A673 (cell line): ENCODE measurements around the gene EXD3.

Experiments
- EZH2 ChIP-seq: fragments of 200-600 bp; sonication (generic); IDR thresholded peaks from 2 replicates; pipeline ENCODE4 v1.6.1; 2017; ENCODE audit warnings: borderline replicate concordance, low read depth, mild to moderate bottlenecking, mixed read lengths, antibody characterized with exemption, low read length; ENCODE audit not compliant: poor library complexity, severe bottlenecking
- TF ChIP-seq, protein P1 (sequence below): fragments of 300-800, 200-600 bp; sonication (generic); conservative IDR thresholded peaks from 2 replicates; pipeline ENCODE4 v1.5.1; 2017; ENCODE audit warnings: low read depth, mild to moderate bottlenecking, antibody characterized with exemption, low read length, moderate library complexity, mixed read lengths

GRCh38 chr9:137270929-137271695, 151.8 kb downstream of the EXD3 start:
- TF ChIP-seq, protein P1, sequence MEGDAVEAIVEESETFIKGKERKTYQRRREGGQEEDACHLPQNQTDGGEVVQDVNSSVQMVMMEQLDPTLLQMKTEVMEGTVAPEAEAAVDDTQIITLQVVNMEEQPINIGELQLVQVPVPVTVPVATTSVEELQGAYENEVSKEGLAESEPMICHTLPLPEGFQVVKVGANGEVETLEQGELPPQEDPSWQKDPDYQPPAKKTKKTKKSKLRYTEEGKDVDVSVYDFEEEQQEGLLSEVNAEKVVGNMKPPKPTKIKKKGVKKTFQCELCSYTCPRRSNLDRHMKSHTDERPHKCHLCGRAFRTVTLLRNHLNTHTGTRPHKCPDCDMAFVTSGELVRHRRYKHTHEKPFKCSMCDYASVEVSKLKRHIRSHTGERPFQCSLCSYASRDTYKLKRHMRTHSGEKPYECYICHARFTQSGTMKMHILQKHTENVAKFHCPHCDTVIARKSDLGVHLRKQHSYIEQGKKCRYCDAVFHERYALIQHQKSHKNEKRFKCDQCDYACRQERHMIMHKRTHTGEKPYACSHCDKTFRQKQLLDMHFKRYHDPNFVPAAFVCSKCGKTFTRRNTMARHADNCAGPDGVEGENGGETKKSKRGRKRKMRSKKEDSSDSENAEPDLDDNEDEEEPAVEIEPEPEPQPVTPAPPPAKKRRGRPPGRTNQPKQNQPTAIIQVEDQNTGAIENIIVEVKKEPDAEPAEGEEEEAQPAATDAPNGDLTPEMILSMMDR = no peak
- TF ChIP-seq EZH2 = no peak
